Calu3 (cell line): ENCODE data around the gene PLEKHA6. TPM values are rescaled to one million over a fixed set of nuclear protein-coding genes. Genes with fewer than 3 reads are reported as not detected.

ENCODE experiments used
- Bru-seq: library from RNA; stranded (reverse); fragments of 400-500 nt; gene quantifications from one replicate; lab custom pipeline; 2021; lab: Mats Ljungman, UMichigan
- BruChase-seq, 2 experiments: library from RNA; stranded (reverse); fragments of 400-500 nt; gene quantifications; one replicate each; lab custom pipeline; 2021; lab: Mats Ljungman, UMichigan
- BruUV-seq: library from RNA; stranded (reverse); fragments of 400-500 nt; replicated peaks from 2 replicates; lab custom pipeline; 2021; lab: Mats Ljungman, UMichigan
- CTCF ChIA-PET: fragments of 300-600 bp; sonication (Branson Sonifier 250); formaldehyde crosslinking; loops from one replicate; lab custom pipeline; 2022; ENCODE audit warnings: antibody characterized with exemption; lab: Charles Lee
- DNase-seq: peaks from one replicate; pipeline ENCODE4 v3.0.0; 2022
- H3K27ac Mint-ChIP-seq: one replicate; pipeline ENCODE4 v1.8.0; 2022; ENCODE audit warnings: mixed read lengths; ENCODE audit not compliant: unreplicated experiment
- H3K27me3 Mint-ChIP-seq: one replicate; pipeline ENCODE4 v1.8.0; 2022; ENCODE audit warnings: mixed read lengths; ENCODE audit not compliant: unreplicated experiment
- H3K36me3 Mint-ChIP-seq: one replicate; pipeline ENCODE4 v1.8.0; 2022; ENCODE audit warnings: mild to moderate bottlenecking, moderate library complexity, mixed read lengths; ENCODE audit not compliant: insufficient read depth, unreplicated experiment
- H3K4me1 Mint-ChIP-seq: one replicate; pipeline ENCODE4 v1.8.0; 2022; ENCODE audit warnings: mild to moderate bottlenecking, low read depth, mixed read lengths; ENCODE audit not compliant: unreplicated experiment
- H3K4me3 Mint-ChIP-seq: one replicate; pipeline ENCODE4 v1.8.0; 2022; ENCODE audit warnings: mild to moderate bottlenecking, low read depth, moderate library complexity, mixed read lengths; ENCODE audit not compliant: unreplicated experiment
- H3K9me3 Mint-ChIP-seq: one replicate; pipeline ENCODE4 v1.8.0; 2022; ENCODE audit warnings: low read depth, mixed read lengths; ENCODE audit not compliant: unreplicated experiment
- intact Hi-C: fragments of 100-400 bp; cut with micrococcal nuclease; formaldehyde crosslinking; loops from one replicate; pipeline ENCODE4 v1.10.0; 2022; ENCODE audit not compliant: unreplicated experiment
- long read RNA-seq: library from polyadenylated mRNA; stranded (forward); transcript quantifications from one replicate; pipeline ENCODE4 v2.0.0, GENCODE V29; 2022
- total RNA-seq: library from RNA; stranded (reverse); gene quantifications from 2 replicates; pipeline ENCODE4 v1.2.3, GENCODE V29; 2022
- TF ChIP-seq, protein P1 (sequence below): fragments of 200-600 bp; IDR thresholded peaks from one replicate; pipeline ENCODE4 v1.8.0; 2022; ENCODE audit warnings: antibody characterized with exemption; ENCODE audit not compliant: unreplicated experiment

The PLEKHA6 gene, protein sequence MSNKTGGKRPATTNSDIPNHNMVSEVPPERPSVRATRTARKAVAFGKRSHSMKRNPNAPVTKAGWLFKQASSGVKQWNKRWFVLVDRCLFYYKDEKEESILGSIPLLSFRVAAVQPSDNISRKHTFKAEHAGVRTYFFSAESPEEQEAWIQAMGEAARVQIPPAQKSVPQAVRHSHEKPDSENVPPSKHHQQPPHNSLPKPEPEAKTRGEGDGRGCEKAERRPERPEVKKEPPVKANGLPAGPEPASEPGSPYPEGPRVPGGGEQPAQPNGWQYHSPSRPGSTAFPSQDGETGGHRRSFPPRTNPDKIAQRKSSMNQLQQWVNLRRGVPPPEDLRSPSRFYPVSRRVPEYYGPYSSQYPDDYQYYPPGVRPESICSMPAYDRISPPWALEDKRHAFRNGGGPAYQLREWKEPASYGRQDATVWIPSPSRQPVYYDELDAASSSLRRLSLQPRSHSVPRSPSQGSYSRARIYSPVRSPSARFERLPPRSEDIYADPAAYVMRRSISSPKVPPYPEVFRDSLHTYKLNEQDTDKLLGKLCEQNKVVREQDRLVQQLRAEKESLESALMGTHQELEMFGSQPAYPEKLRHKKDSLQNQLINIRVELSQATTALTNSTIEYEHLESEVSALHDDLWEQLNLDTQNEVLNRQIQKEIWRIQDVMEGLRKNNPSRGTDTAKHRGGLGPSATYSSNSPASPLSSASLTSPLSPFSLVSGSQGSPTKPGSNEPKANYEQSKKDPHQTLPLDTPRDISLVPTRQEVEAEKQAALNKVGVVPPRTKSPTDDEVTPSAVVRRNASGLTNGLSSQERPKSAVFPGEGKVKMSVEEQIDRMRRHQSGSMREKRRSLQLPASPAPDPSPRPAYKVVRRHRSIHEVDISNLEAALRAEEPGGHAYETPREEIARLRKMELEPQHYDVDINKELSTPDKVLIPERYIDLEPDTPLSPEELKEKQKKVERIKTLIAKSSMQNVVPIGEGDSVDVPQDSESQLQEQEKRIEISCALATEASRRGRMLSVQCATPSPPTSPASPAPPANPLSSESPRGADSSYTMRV
- total RNA-seq: 94.9 and 101 TPM in 2 replicates
- Bru-seq, nascent RNA: percentile 85 among the genes with signal in this experiment
- BruChase-seq, experiment 1, labeled RNA remaining after a 6-hour chase: percentile 83 among the genes with signal in this experiment
- BruChase-seq, experiment 2, labeled RNA remaining after a 2-hour chase: percentile 84 among the genes with signal in this experiment
- long read RNA-seq, partial matches to known transcripts: 12 of 31 reads
- long read RNA-seq, other reads (novel, unspliced or antisense): 19 of 31 reads

DNA sequence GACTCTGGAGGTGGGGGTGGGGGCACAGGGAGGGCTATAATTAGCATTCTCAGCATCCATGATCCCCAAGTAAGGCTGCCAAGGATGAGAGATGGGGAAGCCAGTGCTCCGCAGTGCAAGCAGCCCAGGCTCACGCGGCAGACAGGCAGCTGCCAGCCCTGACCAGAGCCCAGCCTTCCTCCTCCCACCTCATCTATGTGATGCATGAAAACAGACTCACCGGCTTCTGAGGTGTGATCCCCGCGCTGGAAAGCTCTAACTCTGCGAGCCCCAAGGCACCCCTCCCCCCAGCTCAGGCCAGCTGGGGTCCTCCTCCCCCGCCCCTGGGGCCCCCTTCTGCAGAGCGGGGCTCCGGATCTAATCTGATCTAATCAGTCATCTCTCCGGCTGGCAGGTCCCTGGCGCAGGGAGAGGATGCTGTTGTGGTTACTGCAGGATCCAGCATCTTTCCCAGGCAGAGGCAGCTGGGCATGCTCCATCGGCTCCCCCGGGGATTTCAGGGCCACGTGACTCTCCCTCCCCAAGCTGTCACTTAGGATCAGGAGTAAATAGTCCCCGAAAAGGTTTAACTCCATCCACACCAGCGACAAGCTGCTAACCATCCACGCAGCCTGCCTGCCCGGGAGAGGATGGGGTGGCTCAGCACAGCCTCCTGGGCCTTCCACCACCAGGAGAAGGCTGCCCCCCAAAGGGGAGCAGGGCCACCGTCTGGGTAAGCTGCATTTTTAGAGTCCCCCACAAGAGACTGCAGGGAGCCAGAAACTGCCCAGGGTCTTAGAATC, at the start of gene PLEKHA6:
Gene PLEKHA6 (minus strand): TSS at position 456 of the 782 bp plus-strand sequence. CDS start 86,202 bp downstream, outside the sequence.
- Mint-ChIP-seq H3K27me3 (no peaks in the 10 kb centered on the region), H3K9me3 (no peaks in the 10 kb centered on the region), H3K36me3 (peaks cover 9% of the 10 kb centered on the region), H3K4me1 (peaks cover 29% of the 10 kb centered on the region), H3K4me3 (no peak within 1 kb of the TSS), H3K27ac (no peak within 1 kb of the TSS)
- TF ChIP-seq, protein P1, sequence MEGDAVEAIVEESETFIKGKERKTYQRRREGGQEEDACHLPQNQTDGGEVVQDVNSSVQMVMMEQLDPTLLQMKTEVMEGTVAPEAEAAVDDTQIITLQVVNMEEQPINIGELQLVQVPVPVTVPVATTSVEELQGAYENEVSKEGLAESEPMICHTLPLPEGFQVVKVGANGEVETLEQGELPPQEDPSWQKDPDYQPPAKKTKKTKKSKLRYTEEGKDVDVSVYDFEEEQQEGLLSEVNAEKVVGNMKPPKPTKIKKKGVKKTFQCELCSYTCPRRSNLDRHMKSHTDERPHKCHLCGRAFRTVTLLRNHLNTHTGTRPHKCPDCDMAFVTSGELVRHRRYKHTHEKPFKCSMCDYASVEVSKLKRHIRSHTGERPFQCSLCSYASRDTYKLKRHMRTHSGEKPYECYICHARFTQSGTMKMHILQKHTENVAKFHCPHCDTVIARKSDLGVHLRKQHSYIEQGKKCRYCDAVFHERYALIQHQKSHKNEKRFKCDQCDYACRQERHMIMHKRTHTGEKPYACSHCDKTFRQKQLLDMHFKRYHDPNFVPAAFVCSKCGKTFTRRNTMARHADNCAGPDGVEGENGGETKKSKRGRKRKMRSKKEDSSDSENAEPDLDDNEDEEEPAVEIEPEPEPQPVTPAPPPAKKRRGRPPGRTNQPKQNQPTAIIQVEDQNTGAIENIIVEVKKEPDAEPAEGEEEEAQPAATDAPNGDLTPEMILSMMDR: no peak
- DNase-seq: no peak
- no TSS peak for BruUV-seq
- intact Hi-C loops: loop anchor here (5.0 kb wide), 1 partner anchor 497 kb away; the partner anchor contains the start of gene SNRPE
- CTCF ChIA-PET: interaction anchor here (0.5 to 4.8 kb wide), 2 partner anchors 101 to 168 kb away, joined by 4 to 39 read pairs; no protein-coding TSS in a partner anchor

DNA sequence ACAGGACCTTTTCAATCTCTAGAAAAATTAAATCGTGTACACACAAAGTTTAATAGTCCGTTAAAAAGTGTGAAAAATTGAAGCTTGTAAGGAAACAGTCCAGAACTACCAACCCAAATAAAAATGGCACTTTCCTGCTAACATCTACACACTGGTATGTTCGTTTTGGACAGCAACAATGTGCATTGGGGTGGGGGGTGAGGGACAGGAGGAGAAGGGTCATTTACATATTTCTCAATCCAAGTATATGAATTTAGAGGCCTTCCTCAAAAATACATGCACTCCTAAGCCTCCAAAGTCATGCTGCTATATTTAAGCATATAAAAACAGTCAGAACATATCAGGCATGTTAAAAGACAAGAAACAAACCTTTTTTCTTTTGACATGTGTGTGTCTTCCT, 49.4 kb upstream of the PLEKHA6 start:
- intact Hi-C loops: no loop called here
- no TSS peak for BruUV-seq
- no peaks in the 10 kb centered on the region for H3K27me3 Mint-ChIP-seq
- H3K4me3 Mint-ChIP-seq: peak overlapping the region; percentile 96
- CTCF ChIA-PET: interaction anchor here (1.6 to 4.7 kb wide), 3 partner anchors 11 to 97 kb away, joined by 3 to 30 read pairs (median 8); no protein-coding TSS in a partner anchor
- peak overlapping the region; percentile 97 for H3K27ac Mint-ChIP-seq
- peaks cover 92% of the 10 kb centered on the region for H3K36me3 Mint-ChIP-seq
- no peak for DNase-seq
- TF ChIP-seq, protein P1: no peak
- H3K9me3 Mint-ChIP-seq: no peaks in the 10 kb centered on the region
- H3K4me1 Mint-ChIP-seq: peaks cover 12% of the 10 kb centered on the region

DNA sequence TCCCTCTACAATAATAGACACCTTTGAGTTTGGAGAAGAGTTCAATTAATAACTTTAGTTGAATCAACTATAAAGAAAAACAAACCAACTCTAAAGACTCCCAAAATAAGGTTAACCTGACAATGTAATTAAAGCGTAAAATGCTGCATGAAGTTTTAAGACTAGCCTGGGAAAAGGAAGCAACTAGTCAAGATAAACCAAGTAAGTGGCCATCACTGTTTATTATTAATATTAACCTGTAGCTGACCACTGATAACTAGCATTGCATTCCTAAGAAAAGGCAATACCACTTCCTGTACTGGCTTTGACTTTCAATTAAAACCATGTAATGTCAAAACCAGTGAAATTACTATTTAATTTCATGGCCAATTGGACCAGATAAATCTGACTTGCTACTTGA, 48.9 kb upstream of the PLEKHA6 start:
- H3K36me3 Mint-ChIP-seq: peaks cover 97% of the 10 kb centered on the region
- peaks cover 8% of the 10 kb centered on the region for H3K4me1 Mint-ChIP-seq
- H3K27ac Mint-ChIP-seq: peak overlapping the region; percentile 97
- intact Hi-C loops: no loop called here
- TF ChIP-seq, protein P1: no peak
- BruUV-seq: no TSS peak
- no peaks in the 10 kb centered on the region for H3K27me3 Mint-ChIP-seq
- H3K9me3 Mint-ChIP-seq: no peaks in the 10 kb centered on the region
- no peak for DNase-seq
- CTCF ChIA-PET: interaction anchor here (1.2 to 4.7 kb wide), 4 partner anchors 9 to 98 kb away, joined by 3 to 30 read pairs (median 5); no protein-coding TSS in a partner anchor
- H3K4me3 Mint-ChIP-seq: peak overlapping the region; percentile 96
